Inferior parietal cortex (tissue), 1 donor: Measurements from ENCODE around the gene IL10RB.

Experiments
- DNase-seq: peaks from one replicate; pipeline ENCODE4 v3.0.0-alpha.2; 2016; ENCODE audit errors: extremely low spot score

Gene IL10RB

GRCh38 chr21:33330726-33331125 lies 64.6 kb downstream of the IL10RB start:
- DNase-seq: no peak

- no peak for DNase-seq
These were observed 66.0 kb downstream of the IL10RB start for GRCh38 chr21:33332143-33332542.

- DNase-seq: no peak
These were observed 68.0 kb downstream of the IL10RB start for GRCh38 chr21:33334191-33334590.

- DNase-seq: no peak
These were observed 68.7 kb downstream of the IL10RB start for GRCh38 chr21:33334824-33335223.

- DNase-seq: no peak
These were observed 73.0 kb downstream of the IL10RB start for GRCh38 chr21:33339135-33339534.

- no peak for DNase-seq
These were observed 73.8 kb downstream of the IL10RB start for GRCh38 chr21:33339918-33340317.

- no peak for DNase-seq
These were observed 79.6 kb downstream of the IL10RB start for GRCh38 chr21:33345751-33346238.
